OCI-LY7 (cell line): ENCODE results near the gene EPHA6.

ENCODE experiments used
- CTCF ChIP-seq: fragments of 200-600 bp; sonication (generic); conservative IDR thresholded peaks from 2 replicates; pipeline ENCODE4 v1.5.1; 2014; ENCODE audit warnings: mild to moderate bottlenecking, antibody characterized with exemption, low read length, moderate library complexity, mixed read lengths
- EZH2phosphoT487 ChIP-seq: fragments of 200-600 bp; sonication (generic); IDR thresholded peaks from 2 replicates; pipeline ENCODE4 v1.6.1; 2018; ENCODE audit warnings: low read depth, borderline replicate concordance, mild to moderate bottlenecking, mixed run types, antibody characterized with exemption, low read length, moderate library complexity, mixed read lengths

DNA sequence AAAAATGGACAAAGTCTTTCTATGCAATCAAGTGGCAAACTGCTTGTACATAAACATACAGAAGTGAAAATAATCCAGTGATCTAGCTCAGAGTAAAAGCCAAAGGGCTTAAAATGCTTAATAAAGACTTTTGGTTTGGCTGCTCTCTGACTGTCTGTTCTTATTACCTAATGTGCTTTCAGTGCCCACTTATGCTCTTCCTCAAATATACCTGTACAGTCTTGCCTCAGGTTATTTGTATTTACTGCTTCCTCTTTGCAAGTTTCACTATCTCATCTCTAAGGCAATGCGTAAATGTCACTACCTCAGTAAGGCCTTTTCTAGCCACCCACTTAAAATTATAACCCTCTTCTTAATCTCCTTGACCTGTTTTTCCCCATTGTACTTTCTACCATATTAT, 171.8 kb downstream of the EPHA6 start:
- TF ChIP-seq CTCF (no peak), EZH2phosphoT487 (no peak)
